GM12891 (cell line): ENCODE measurements around the gene PJA1.

ENCODE experiments used
- PAX5 ChIP-seq: IDR thresholded peaks from 2 replicates; pipeline ENCODE4 v1.6.1; 2011; ENCODE audit warnings: low read length, moderate library complexity, mild to moderate bottlenecking; ENCODE audit not compliant: insufficient read depth, severe bottlenecking
- POLR2A ChIP-seq: IDR thresholded peaks from 2 replicates; pipeline ENCODE4 v1.6.1; 2011; ENCODE audit warnings: low read depth, low read length, control low read depth
- POLR2AphosphoS5 ChIP-seq: IDR thresholded peaks from 2 replicates; pipeline ENCODE4 v1.6.1; 2011; ENCODE audit warnings: low read depth, low read length, control low read depth
- SPI1 ChIP-seq: IDR thresholded peaks from 2 replicates; pipeline ENCODE4 v1.6.1; 2011; ENCODE audit warnings: low read depth, low read length, control low read depth
- TAF1 ChIP-seq: IDR thresholded peaks from 2 replicates; pipeline ENCODE4 v1.6.1; 2011; ENCODE audit warnings: low read depth, low read length, control low read depth

DNA sequence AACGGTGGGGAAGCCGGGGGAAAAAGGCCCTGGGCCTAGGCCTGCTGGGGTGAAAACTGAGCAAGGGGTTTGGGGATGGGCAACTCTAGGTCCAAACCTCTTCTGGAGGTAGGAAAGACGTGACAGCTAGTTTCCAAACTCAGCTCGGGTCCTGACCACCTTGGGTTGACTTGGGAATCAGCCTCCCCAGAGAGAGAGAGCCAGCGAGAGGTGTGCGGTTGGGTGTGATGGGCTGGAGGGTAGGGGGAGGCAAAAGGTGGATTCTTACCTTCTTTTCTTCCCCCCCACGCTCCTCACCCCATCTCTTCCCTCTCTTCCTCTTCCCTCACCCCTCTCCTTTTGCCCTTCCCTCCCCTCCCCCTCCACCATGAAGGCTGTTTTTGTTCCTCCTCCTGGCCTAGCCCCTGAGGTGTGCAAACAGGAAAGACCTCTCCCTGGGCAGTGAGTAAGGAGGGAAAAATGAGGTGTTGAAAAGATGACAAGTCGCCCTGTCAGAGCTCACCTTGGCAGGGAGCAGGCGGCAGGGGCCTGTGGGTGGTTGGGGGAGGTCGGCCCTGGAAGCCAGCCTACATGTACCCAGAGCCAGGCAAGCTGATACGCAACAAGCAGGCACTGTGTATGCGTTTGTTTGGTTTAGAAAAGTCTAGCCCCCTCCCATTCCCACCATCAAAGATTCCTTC, 14.8 kb downstream of the PJA1 start:
- TF ChIP-seq POLR2A, result no peak
- TF ChIP-seq POLR2AphosphoS5, result no peak
- no peak for TF ChIP-seq TAF1
- no peak for TF ChIP-seq SPI1
- TF ChIP-seq PAX5, result no peak
